ENCODE measurements around the gene GMCL1. TPM values are rescaled to one million over a fixed set of nuclear protein-coding genes. Genes with fewer than 3 reads are reported as not detected.

GMCL1 gene
- total RNA-seq, 2 donors from 2014 or later = 19.7 to 25.5 TPM

GRCh38 chr2:69836316-69836715, 6.9 kb downstream of the GMCL1 start:
- no peak for DNase-seq
- Histone ChIP-seq H3K36me3 (ENCODE audit: control insufficient read depth, insufficient read depth, low read length) (peaks cover 20% of the 10 kb centered on the region), H3K27ac (ENCODE audit: low read depth, low read length) (no peak overlapping the region), H3K4me1 (ENCODE audit: control insufficient read depth, insufficient read depth, low read length) (peaks cover 4% of the 10 kb centered on the region), H3K4me3 (ENCODE audit: low read length) (no peak overlapping the region), H3K9ac (ENCODE audit: extremely low read depth, low read length, poor library complexity, severe bottlenecking) (no peak overlapping the region), H3K27me3 (ENCODE audit: control insufficient read depth, insufficient read depth, low read length, poor library complexity, severe bottlenecking) (peaks cover 1% of the 10 kb centered on the region), H3K9me3 (ENCODE audit: control insufficient read depth, low read length) (no peaks in the 10 kb centered on the region)
- Mint-ChIP-seq H3K9me3 (no peaks in the 10 kb centered on the region), H3K27me3 (ENCODE audit: insufficient read depth) (no peaks in the 10 kb centered on the region), H3K36me3 (ENCODE audit: low read depth) (peaks cover 19% of the 10 kb centered on the region), H3K27ac (no peak overlapping the region), H3K4me1 (peaks cover 33% of the 10 kb centered on the region), H3K4me3 (no peak overlapping the region)
- no peak for TF ChIP-seq CTCF (conservative IDR thresholded peaks at IDR 0.05)
- WGBS, 2 experiments (ENCODE audit: insufficient coverage in 1 of 2, insufficient read length in 1 of 2) = 57 to 79% methylated on average over 3 to 5 of the region's 5 CpGs

GRCh38 chr2:69837533-69837932, 8.1 kb downstream of the GMCL1 start:
- Mint-ChIP-seq H3K27ac (no peak overlapping the region), H3K9me3 (no peaks in the 10 kb centered on the region), H3K36me3 (ENCODE audit: low read depth) (peaks cover 24% of the 10 kb centered on the region), H3K4me1 (peaks cover 35% of the 10 kb centered on the region), H3K4me3 (no peak overlapping the region), H3K27me3 (ENCODE audit: insufficient read depth) (no peaks in the 10 kb centered on the region)
- no peak for DNase-seq
- Histone ChIP-seq H3K9ac (ENCODE audit: extremely low read depth, low read length, poor library complexity, severe bottlenecking) (no peak overlapping the region), H3K27me3 (ENCODE audit: control insufficient read depth, insufficient read depth, low read length, poor library complexity, severe bottlenecking) (peaks cover 7% of the 10 kb centered on the region), H3K4me3 (ENCODE audit: low read length) (no peak overlapping the region), H3K4me1 (ENCODE audit: control insufficient read depth, insufficient read depth, low read length) (peaks cover 4% of the 10 kb centered on the region), H3K27ac (ENCODE audit: low read depth, low read length) (no peak overlapping the region), H3K36me3 (ENCODE audit: control insufficient read depth, insufficient read depth, low read length) (peaks cover 25% of the 10 kb centered on the region), H3K9me3 (ENCODE audit: control insufficient read depth, low read length) (no peaks in the 10 kb centered on the region)
- TF ChIP-seq CTCF (conservative IDR thresholded peaks at IDR 0.05) = no peak
- 93 to 100% methylated on average over 1 to 2 of the region's 2 CpGs for WGBS, 2 experiments (ENCODE audit: insufficient coverage in 1 of 2, insufficient read length in 1 of 2)

GRCh38 chr2:69843993-69844392, 14.5 kb downstream of the GMCL1 start:
- H3K4me1 Mint-ChIP-seq = peaks cover 23% of the 10 kb centered on the region
- H3K36me3 Mint-ChIP-seq (ENCODE audit: low read depth) = peaks cover 45% of the 10 kb centered on the region
- H3K4me1 ChIP-seq (ENCODE audit: control insufficient read depth, insufficient read depth, low read length) = peaks cover 8% of the 10 kb centered on the region
- H3K36me3 ChIP-seq (ENCODE audit: control insufficient read depth, insufficient read depth, low read length) = peaks cover 52% of the 10 kb centered on the region
- DNase-seq = no peak
- H3K4me3 ChIP-seq (ENCODE audit: low read length) = no peak overlapping the region
- H3K9me3 ChIP-seq (ENCODE audit: control insufficient read depth, low read length) = no peaks in the 10 kb centered on the region
- H3K27ac ChIP-seq (ENCODE audit: low read depth, low read length) = no peak overlapping the region
- H3K27ac Mint-ChIP-seq = no peak overlapping the region
- H3K27me3 Mint-ChIP-seq (ENCODE audit: insufficient read depth) = no peaks in the 10 kb centered on the region
- no peaks in the 10 kb centered on the region for H3K9me3 Mint-ChIP-seq
- no peak for TF ChIP-seq CTCF (conservative IDR thresholded peaks at IDR 0.05)
- H3K27me3 ChIP-seq (ENCODE audit: control insufficient read depth, insufficient read depth, low read length, poor library complexity, severe bottlenecking) = peaks cover 13% of the 10 kb centered on the region
- H3K9ac ChIP-seq (ENCODE audit: extremely low read depth, low read length, poor library complexity, severe bottlenecking) = no peak overlapping the region
- H3K4me3 Mint-ChIP-seq = no peak overlapping the region
